RCC 7860 (cell line): ENCODE results near the gene MARVELD2.

Experiments
- DNase-seq: peaks from one replicate; pipeline ENCODE4 v3.0.0-alpha.2; 2015; ENCODE audit warnings: low spot score
- FAIRE-seq: peaks from 2 replicates; lab custom pipeline; 2012; peaks lifted over from hg19 to GRCh38; lab: Jason Lieb, UNC

MARVELD2 gene

DNA sequence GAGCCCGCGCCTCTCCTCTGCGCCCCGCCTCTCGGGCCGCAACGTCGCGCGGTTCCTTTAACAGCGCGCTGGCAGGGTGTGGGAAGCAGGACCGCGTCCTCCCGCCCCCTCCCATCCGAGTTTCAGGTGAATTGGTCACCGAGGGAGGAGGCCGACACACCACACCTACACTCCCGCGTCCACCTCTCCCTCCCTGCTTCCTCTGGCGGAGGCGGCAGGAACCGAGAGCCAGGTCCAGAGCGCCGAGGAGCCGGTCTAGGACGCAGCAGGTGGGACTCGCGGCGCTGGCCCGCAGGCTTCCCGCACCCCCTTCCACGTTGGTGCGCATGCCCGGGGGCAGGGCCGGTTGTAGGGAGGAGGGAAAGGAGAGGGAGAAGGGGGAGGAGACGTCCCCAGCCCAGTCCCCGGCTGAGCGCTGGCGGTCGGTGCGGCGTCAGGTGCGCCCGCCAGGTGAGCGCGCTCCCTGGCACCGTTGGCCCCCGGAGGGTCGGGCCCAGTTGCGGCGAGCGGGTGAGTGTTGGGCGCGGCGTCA lies 77.5 kb downstream of the MARVELD2 start, which contains the start of gene OCLN:
Gene OCLN (plus strand): TSS at position 400 of the 532 bp plus-strand sequence. CDS start 11,455 bp downstream, outside the sequence.
- DNase-seq (no peak), FAIRE-seq (no peak)

GRCh38 chr5:69492923-69493395 lies 78.0 kb downstream of the MARVELD2 start:
- no peak for FAIRE-seq
- no peak for DNase-seq

DNA sequence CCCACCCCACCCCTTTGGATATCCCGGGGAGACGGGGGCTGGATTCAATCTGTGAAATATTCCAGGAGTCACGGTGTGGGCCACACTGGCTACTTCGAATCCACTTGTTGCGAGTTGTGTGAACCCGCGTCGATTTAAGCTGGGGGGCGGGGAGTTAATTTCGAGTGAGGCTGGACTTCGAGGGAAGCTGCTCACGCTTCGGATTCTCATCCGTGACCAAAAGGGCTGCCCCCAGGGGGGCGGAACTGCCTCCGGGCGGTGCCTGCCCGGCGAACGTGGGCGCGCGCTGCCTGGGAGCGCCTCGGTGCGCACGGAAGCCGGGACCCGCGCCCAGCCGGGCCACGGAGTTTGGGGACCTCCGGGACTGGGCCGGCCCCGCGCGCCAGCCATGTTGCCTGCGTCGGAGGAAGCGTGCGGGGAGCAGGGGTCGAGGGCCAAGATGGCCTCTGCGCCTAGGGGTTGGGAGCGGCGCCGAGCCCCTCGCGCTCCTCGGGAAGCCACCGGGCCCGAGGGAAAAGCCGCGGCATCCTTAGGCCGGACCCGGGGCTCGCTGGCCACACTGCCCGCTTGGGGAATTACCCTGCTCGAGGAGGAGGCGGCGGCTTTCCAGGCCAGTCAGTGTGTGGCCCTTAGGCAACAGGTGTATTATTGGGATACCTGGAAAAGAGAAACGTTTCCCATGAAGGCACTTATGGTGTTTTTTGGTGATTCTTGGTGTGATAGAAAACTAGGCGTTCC lies 78.6 kb downstream of the MARVELD2 start:
- FAIRE-seq, result no peak
- DNase-seq, result no peak
